HepG2 (cell line): Measurements from ENCODE around the gene PSMB8. TPM values are rescaled to one million over a fixed set of nuclear protein-coding genes. Genes with fewer than 3 reads are reported as not detected.

Experiments
- GATAD1 ChIP-seq: IDR thresholded peaks from 2 replicates; pipeline ENCODE4 v1.6.1; 2016; ENCODE audit warnings: missing genetic modification reagents, missing compliant biosample characterization
- MLLT10 ChIP-seq: sonication (generic); formaldehyde crosslinking; IDR thresholded peaks from 2 replicates; pipeline ENCODE4 v1.4.0; 2020; ENCODE audit warnings: missing genetic modification reagents
- NFYC ChIP-seq: IDR thresholded peaks from 2 replicates; pipeline ENCODE4 v1.6.1; 2016; ENCODE audit warnings: missing genetic modification reagents, missing compliant biosample characterization
- PCBP2 ChIP-seq: fragments of 200-400 bp; formaldehyde crosslinking; optimal IDR thresholded peaks from 2 replicates; pipeline ENCODE3; 2018; ENCODE audit warnings: low read length, low read depth; ENCODE audit not compliant: poor library complexity, severe bottlenecking
- PHF21A ChIP-seq: sonication (generic); formaldehyde crosslinking; IDR thresholded peaks from 2 replicates; pipeline ENCODE4 v1.5.0; 2020; ENCODE audit warnings: mild to moderate bottlenecking, missing genetic modification reagents
- PRPF4 ChIP-seq: fragments of 200-400 bp; formaldehyde crosslinking; IDR thresholded peaks from 2 replicates; pipeline ENCODE4 v1.6.1; 2016; ENCODE audit warnings: low read length, low read depth; ENCODE audit not compliant: poor library complexity, severe bottlenecking
- RNF2 ChIP-seq: fragments of 450-650 bp; conservative IDR thresholded peaks from 2 replicates; pipeline ENCODE4 v1.6.1; 2016; ENCODE audit warnings: low read depth
- SMAD9 ChIP-seq: sonication (generic); formaldehyde crosslinking; IDR thresholded peaks from 2 replicates; pipeline ENCODE4 v1.5.1; 2020; ENCODE audit warnings: mild to moderate bottlenecking, missing genetic modification reagents
- TCF7 ChIP-seq: sonication (generic); IDR thresholded peaks from 2 replicates; pipeline ENCODE4 v1.6.1; 2016; ENCODE audit warnings: antibody characterized with exemption, low read depth
- TEAD3 ChIP-seq: optimal IDR thresholded peaks from 2 replicates; pipeline ENCODE3; 2016; ENCODE audit warnings: borderline replicate concordance
- YY1 ChIP-seq: IDR thresholded peaks from 2 replicates; pipeline ENCODE4 v1.6.1; 2011; ENCODE audit warnings: low read length, low read depth, moderate library complexity, mild to moderate bottlenecking; ENCODE audit not compliant: insufficient read depth, insufficient replicate concordance
- ZBTB40 ChIP-seq, 2 experiments: fragments of 450-650 bp in 1 of 2; sonication (generic) in 1 of 2; formaldehyde crosslinking in 1 of 2; IDR thresholded peaks; 2 replicates each; pipeline versions ENCODE4 v1.6.1 to v1.8.0; 2016 to 2022; ENCODE audit warnings: antibody characterized with exemption in 1 of 2, mild to moderate bottlenecking in 1 of 2, missing genetic modification reagents in 1 of 2
- ZNF704 ChIP-seq: sonication (generic); formaldehyde crosslinking; IDR thresholded peaks from 2 replicates; pipeline ENCODE4 v1.8.1; 2023; ENCODE audit warnings: mild to moderate bottlenecking, inconsistent platforms, moderate library complexity, missing genetic modification reagents, borderline replicate concordance
- polyA plus RNA-seq, 8 experiments: library from polyadenylated mRNA; depleted of rRNA in 3 of 8; stranded (reverse) in 7 of 8; unstranded in 1 of 8; fragments of >200 nt; fragmentation: Illumina TruSeq in 4 of 8; extraction: Trizol in 4 of 8; gene quantifications; 2 replicates each; pipeline versions ENCODE4 v1.2.1 to v1.2.3, GENCODE V29; 2011 to 2016; ENCODE audit warnings: low read depth in 4 of 8, missing spikeins in 1 of 8, mixed read lengths in 1 of 8; ENCODE audit not compliant: insufficient read depth in 1 of 8
- total RNA-seq, 5 experiments: library from RNA; depleted of rRNA; stranded (reverse); fragments of >200 nt; fragmentation: Illumina TruSeq; extraction: Trizol; gene quantifications; 2 replicates each; pipeline ENCODE4 v1.2.3, GENCODE V29; 2016; ENCODE audit warnings: low read depth in 1 of 5
- TF ChIP-seq, protein P1 (sequence below): sonication (generic); formaldehyde crosslinking; IDR thresholded peaks from 2 replicates; pipeline ENCODE4 v1.4.0; 2020; ENCODE audit warnings: mild to moderate bottlenecking, missing genetic modification reagents

The PSMB8 gene
- total and polyA plus RNA-seq, 2 of the 13 experiments (the other 11 are each of a cell fraction or from before 2014, with no cell fraction given), result 30.7 to 64.7 TPM

DNA sequence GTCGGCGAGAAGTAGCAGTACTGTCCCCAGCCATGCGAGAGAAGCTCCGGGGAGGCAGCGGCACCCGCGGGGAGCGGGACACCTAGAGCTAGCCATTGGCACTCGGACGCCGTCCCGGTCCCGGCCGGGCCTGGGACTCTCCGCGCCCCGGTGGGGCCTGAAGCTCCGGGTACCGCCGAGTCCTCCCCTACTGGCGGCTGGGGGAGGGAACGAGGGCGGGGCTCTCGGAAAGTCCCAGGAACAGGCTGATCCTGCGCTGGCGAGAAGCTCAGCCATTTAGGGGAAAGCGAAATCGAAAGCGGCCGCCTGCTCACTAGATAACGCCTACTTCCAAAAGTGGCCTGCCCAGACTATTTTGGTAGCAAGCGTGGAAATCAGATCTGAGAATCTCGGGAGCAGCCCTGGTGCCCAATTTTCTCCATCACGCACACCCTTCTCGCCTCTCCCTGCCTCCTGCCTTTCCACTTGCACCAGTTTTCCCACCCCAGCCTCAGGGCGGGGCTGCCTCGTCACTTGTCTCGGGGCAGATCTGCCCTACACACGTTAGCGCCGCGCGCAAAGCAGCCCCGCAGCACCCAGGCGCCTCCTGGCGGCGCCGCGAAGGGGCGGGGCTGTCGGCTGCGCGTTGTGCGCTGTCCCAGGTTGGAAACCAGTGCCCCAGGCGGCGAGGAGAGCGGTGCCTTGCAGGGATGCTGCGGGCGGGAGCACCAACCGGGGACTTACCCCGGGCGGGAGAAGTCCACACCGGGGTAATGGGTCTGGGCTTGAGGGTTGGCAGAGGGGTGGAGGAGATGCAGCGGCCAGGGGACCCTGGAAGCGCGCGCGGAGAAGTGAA is 9.9 kb upstream of the PSMB8 start, which contains the start of the genes PSMB9 and TAP1 (continued):
- TF ChIP-seq ZBTB40 (IDR thresholded peaks at IDR 0.05) (no peak), ZBTB40 (CRISPR knock-in tag; IDR thresholded peaks at IDR 0.05) (peak; percentile 55; the same call in 1 of the 2 replicates), PCBP2 (no peak), TCF7 (no peak), TEAD3 (peak; percentile 63), YY1 (peak; percentile 29), ZNF704 (CRISPR knock-in tag) (no peak), PHF21A (peak; percentile 83), RNF2 (0 out of 2 replicates have a peak, but pooled peaks have one; percentile 25), SMAD9 (CRISPR knock-in tag) (0 out of 2 replicates have a peak, but pooled peaks have one; percentile 26), MLLT10 (CRISPR knock-in tag) (no peak), PRPF4 (no peak), NFYC (CRISPR knock-in tag) (peak; percentile 45), GATAD1 (CRISPR knock-in tag) (peak; percentile 75)
- TF ChIP-seq, protein P1, sequence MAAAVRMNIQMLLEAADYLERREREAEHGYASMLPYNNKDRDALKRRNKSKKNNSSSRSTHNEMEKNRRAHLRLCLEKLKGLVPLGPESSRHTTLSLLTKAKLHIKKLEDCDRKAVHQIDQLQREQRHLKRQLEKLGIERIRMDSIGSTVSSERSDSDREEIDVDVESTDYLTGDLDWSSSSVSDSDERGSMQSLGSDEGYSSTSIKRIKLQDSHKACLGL (CRISPR knock-in tag), result peak; percentile 56; the same call in 1 of the 2 replicates
